ENCODE data around the gene NPPC.

DNA sequence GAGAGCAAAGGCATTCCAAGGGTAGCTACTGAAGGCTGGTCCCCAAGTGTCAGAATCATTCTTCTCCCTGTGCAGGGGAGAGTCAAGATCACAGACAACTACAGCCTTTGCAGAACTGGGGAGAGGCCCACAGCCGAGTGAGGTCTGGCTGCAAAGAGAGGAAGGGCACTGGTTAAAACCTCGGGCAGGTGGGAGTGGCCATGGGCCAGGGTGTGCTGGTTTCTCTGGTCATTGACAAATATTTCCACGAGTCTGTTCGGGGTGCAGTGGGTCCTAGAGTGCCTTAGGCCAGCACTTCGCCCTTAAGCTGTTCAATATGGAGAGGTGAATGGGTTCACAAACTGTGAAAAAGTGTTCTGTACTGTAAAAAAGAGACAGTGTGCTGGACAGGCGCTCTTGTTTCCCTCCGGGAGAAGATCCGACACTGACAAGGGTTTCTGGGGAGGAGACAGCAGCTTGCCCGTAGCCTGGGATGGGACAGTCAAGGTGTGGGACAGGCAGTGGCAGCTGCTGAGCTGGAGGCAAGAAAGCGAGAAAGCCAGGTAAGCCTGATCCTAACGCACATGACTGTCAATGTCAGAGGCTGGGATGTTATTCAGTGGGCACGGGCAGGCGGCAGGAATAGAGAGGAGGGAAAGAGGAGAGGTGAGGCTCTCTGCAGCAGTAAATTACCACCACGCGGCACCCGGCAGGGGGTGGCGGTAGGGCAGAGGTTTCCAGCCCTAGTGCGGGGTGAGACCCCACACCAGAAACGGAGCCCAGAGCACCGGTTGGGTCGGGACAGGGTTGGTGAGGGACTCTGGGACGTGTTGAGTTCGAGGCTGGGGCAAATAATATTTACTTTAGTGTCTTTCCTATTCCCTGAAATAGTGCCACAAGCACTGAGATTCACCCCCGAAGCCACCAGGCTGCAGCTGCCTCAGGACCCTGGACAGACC is 2.0 kb downstream of the NPPC start:
- TF ChIP-seq POLR2A (IDR thresholded peaks at IDR 0.05; ENCODE audit: low read length) (no peak), GATA1 (IDR thresholded peaks at IDR 0.05; ENCODE audit: low read depth, low read length) (no peak)

All from erythroblast (primary cell).